HG02571 (cell line): ENCODE measurements around the gene TRIM31.
"Not testable (repeated sequence)": the region's sequence is repeated elsewhere in the genome, so short reads cannot be mapped to it uniquely, and the experiment has no call there.

Experiments used
- ATAC-seq: cut with Tn5 transposase; IDR thresholded peaks from one replicate; pipeline ENCODE4 v1.9.1; 2021; ENCODE audit warnings: mild to moderate bottlenecking, moderate library complexity; ENCODE audit not compliant: unreplicated experiment

The TRIM31 gene

GRCh38 chr6:30149858-30150550 is 37.1 kb upstream of the TRIM31 start:
- ATAC-seq, result no peak

- ATAC-seq, result no peak
Observed at GRCh38 chr6:30149234-30149633, 36.3 kb upstream of the TRIM31 start.

- ATAC-seq, result no peak
Observed at GRCh38 chr6:30147096-30147495, 34.2 kb upstream of the TRIM31 start.

- no peak for ATAC-seq
Observed at GRCh38 chr6:30145818-30146217, 32.9 kb upstream of the TRIM31 start.

- ATAC-seq, result no peak
Observed at GRCh38 chr6:30144811-30145210, 31.9 kb upstream of the TRIM31 start.

GRCh38 chr6:30143780-30144179 is 30.9 kb upstream of the TRIM31 start:
- no peak for ATAC-seq

- ATAC-seq, result no peak
Observed at GRCh38 chr6:30142665-30143064, 29.8 kb upstream of the TRIM31 start.

GRCh38 chr6:30140240-30140639 is 27.4 kb upstream of the TRIM31 start:
- ATAC-seq, result not testable (repeated sequence)

GRCh38 chr6:30136570-30137286 is 23.8 kb upstream of the TRIM31 start:
- no peak for ATAC-seq

GRCh38 chr6:30135757-30136156 is 22.9 kb upstream of the TRIM31 start, which contains the start of gene TRIM40:
TRIM40 (plus strand) TSS chr6:30136140; CDS start chr6:30137037, 897 bp downstream.
- ATAC-seq, result no peak

- no peak for ATAC-seq
Observed at GRCh38 chr6:30135147-30135546, 22.3 kb upstream of the TRIM31 start.

- no peak for ATAC-seq
Observed at GRCh38 chr6:30131947-30132497, 19.1 kb upstream of the TRIM31 start.

- no peak for ATAC-seq
Observed at GRCh38 chr6:30130887-30131862, 18.3 kb upstream of the TRIM31 start.

- ATAC-seq, result no peak
Observed at GRCh38 chr6:30130179-30130679, 17.3 kb upstream of the TRIM31 start.

GRCh38 chr6:30129265-30130178 is 16.6 kb upstream of the TRIM31 start:
- no peak for ATAC-seq

GRCh38 chr6:30127238-30128093 is 14.6 kb upstream of the TRIM31 start:
- no peak for ATAC-seq

GRCh38 chr6:30122515-30122914 is 9.6 kb upstream of the TRIM31 start:
- no peak for ATAC-seq

GRCh38 chr6:30121446-30122366 is 8.8 kb upstream of the TRIM31 start:
- no peak for ATAC-seq
